Right lobe of liver (tissue), 6 donors: ENCODE results near the gene ISX. TPM values are rescaled to one million over a fixed set of nuclear protein-coding genes. Genes with fewer than 3 reads are reported as not detected.
"Not testable (repeated sequence)": the region's sequence is repeated elsewhere in the genome, so short reads cannot be mapped to it uniquely, and the experiment has no call there.

Experiments used
- ATAC-seq, 4 donors: fragments of 200-7000 bp; cut with Tn5 transposase; one replicate each; pipeline ENCODE4 v1.9.1; 2020; ENCODE audit warnings: mild to moderate bottlenecking in 4 of 4, moderate library complexity in 4 of 4
- DNase-seq, 3 donors: peaks; one replicate each; pipeline ENCODE4 v3.0.0-alpha.2; 2020
- H3K27ac ChIP-seq, 3 donors: fragments of 200-600 bp; one replicate each; pipeline ENCODE4 v1.8.0; 2022
- H3K27me3 ChIP-seq, 2 donors: fragments of 200-600 bp; one replicate each; pipeline ENCODE4 v1.8.0; 2022
- H3K36me3 ChIP-seq, 4 donors: fragments of 200-600 bp; sonication (generic) in 1 of 4; one replicate each; pipeline versions ENCODE4 v1.5.1 to v1.8.0; 2017 to 2022; ENCODE audit warnings: control low read depth in 1 of 4
- H3K4me1 ChIP-seq, 4 donors: fragments of 200-600 bp; sonication (generic) in 1 of 4; one replicate each; pipeline versions ENCODE4 v1.5.1 to v1.8.0; 2017 to 2022; ENCODE audit warnings: control low read depth in 1 of 4
- H3K4me3 ChIP-seq, 3 donors: fragments of 200-600 bp; one replicate each; pipeline ENCODE4 v1.8.0; 2022
- H3K9me3 ChIP-seq, 4 donors: fragments of 200-600 bp; sonication (generic) in 1 of 4; one replicate each; pipeline versions ENCODE4 v1.5.1 to v1.8.0; 2017 to 2022; ENCODE audit warnings: control low read depth in 1 of 4
- POLR2A ChIP-seq: fragments of 450-650 bp; IDR thresholded peaks from one replicate; pipeline ENCODE4 v1.6.1; 2017; ENCODE audit warnings: antibody characterized with exemption, mild to moderate bottlenecking
- WGBS: methylation state at CpG from one replicate; pipeline ENCODE4 v1.1.6; 2018; ENCODE audit warnings: low coverage, low lambda C conversion rate; ENCODE audit not compliant: insufficient coverage; ENCODE audit errors: missing lambda C conversion rate; 5-methylcytosine and 5-hydroxymethylcytosine counted together
- intact Hi-C, 2 donors: fragments of 100-400 bp; cut with DNase I; formaldehyde crosslinking; loops; one replicate each; pipeline versions ENCODE4 v1.11.2 to v1.14.1; 2022
- total RNA-seq, 6 experiments: library from RNA; depleted of rRNA in 2 of 6; stranded (reverse); fragments of >200 nt in 2 of 6; fragmentation: NEBNext Ultra II Directional in 3 of 6; extraction: Animal tissue kit (Norgen Biotek cat#: 25700) in 3 of 6; gene quantifications; one replicate each; pipeline versions ENCODE4 v1.1.0 to v1.2.4, GENCODE V29; 2016 to 2023
- TF ChIP-seq, protein P1 (sequence below), 4 donors: fragments of 200-600 bp in 3 of 4; fragments of 450-650 bp in 1 of 4; IDR thresholded peaks; one replicate each; pipeline versions ENCODE4 v1.5.1 to v1.8.0; 2016 to 2022; ENCODE audit warnings: antibody characterized with exemption in 4 of 4, mild to moderate bottlenecking in 2 of 4
- donor health status: DM: no; HTN: yes; CAD: no.
- donor health status: DM: no; HTN: no; CAD: no.
- donor health status: DM: no; HTN: no; CAD: no.
- donor health status: DM: no; HTN: yes; CAD: no.
- donor health status: DM: no; HTN: yes; CAD: no.

Gene ISX
- total RNA-seq, 6 experiments from 2014 or later = not detected

- no peak for ATAC-seq
- WGBS = 79% methylated on average over 12 of the region's 12 CpGs
- Histone ChIP-seq H3K27ac (no peak overlapping the region), H3K36me3 (no peaks in the 10 kb centered on the region), H3K27me3 (peaks cover 0 to 9% of the 10 kb centered on the region in 2 donors), H3K9me3 (no peaks in the 10 kb centered on the region), H3K4me3 (no peak overlapping the region), H3K4me1 (no peaks in the 10 kb centered on the region)
- intact Hi-C loops = no loop called here
- no peak for TF ChIP-seq POLR2A
- TF ChIP-seq, protein P1, sequence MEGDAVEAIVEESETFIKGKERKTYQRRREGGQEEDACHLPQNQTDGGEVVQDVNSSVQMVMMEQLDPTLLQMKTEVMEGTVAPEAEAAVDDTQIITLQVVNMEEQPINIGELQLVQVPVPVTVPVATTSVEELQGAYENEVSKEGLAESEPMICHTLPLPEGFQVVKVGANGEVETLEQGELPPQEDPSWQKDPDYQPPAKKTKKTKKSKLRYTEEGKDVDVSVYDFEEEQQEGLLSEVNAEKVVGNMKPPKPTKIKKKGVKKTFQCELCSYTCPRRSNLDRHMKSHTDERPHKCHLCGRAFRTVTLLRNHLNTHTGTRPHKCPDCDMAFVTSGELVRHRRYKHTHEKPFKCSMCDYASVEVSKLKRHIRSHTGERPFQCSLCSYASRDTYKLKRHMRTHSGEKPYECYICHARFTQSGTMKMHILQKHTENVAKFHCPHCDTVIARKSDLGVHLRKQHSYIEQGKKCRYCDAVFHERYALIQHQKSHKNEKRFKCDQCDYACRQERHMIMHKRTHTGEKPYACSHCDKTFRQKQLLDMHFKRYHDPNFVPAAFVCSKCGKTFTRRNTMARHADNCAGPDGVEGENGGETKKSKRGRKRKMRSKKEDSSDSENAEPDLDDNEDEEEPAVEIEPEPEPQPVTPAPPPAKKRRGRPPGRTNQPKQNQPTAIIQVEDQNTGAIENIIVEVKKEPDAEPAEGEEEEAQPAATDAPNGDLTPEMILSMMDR (IDR thresholded peaks at IDR 0.05) = no peak
- DNase-seq = no peak
These were observed 19.1 kb upstream of the ISX start for GRCh38 chr22:35046744-35047462.

GRCh38 chr22:35050038-35050437 lies 15.9 kb upstream of the ISX start:
- H3K9me3 ChIP-seq, H3K27ac ChIP-seq, ATAC-seq, DNase-seq, H3K36me3 ChIP-seq, H3K27me3 ChIP-seq, H3K4me1 ChIP-seq, intact Hi-C loops, H3K4me3 ChIP-seq: not testable (repeated sequence)
- WGBS = 80% methylated on average over 4 of the region's 4 CpGs

GRCh38 chr22:35051013-35051535 lies 14.9 kb upstream of the ISX start:
- 59% methylated on average over 6 of the region's 6 CpGs for WGBS
- Histone ChIP-seq H3K27ac (no peak overlapping the region), H3K27me3 (peaks cover 0 to 9% of the 10 kb centered on the region in 2 donors), H3K9me3 (no peaks in the 10 kb centered on the region), H3K36me3 (no peaks in the 10 kb centered on the region), H3K4me1 (no peaks in the 10 kb centered on the region), H3K4me3 (no peak overlapping the region)
- TF ChIP-seq, protein P1 (IDR thresholded peaks at IDR 0.05) = no peak
- TF ChIP-seq POLR2A = no peak
- DNase-seq (no peak), ATAC-seq (no peak)
- intact Hi-C loops = no loop called here

DNA sequence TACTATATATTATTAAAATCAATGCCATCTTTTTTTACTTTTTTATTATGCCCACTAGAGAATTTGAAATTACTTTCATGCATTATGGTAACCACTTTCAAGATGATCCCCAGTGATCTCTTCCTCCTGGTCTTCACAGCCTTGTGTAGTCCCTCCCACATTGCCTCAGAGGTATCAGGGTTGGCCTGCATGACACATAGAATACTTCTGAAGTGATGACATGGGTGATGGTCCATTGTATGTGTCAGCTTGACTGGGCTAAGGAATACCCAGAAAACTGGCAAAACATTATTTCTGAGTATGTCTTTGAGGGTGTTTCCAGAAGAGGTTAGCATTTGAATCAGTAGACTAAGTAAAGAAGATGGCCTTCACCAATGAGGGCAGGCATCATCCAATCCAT lies 14.2 kb upstream of the ISX start:
- DNase-seq (no peak), ATAC-seq (no peak)
- Histone ChIP-seq H3K4me1 (no peaks in the 10 kb centered on the region), H3K27me3 (peaks cover 0 to 6% of the 10 kb centered on the region in 2 donors), H3K9me3 (no peaks in the 10 kb centered on the region), H3K27ac (no peak overlapping the region), H3K4me3 (no peak overlapping the region), H3K36me3 (no peaks in the 10 kb centered on the region)
- intact Hi-C loops = no loop called here
- TF ChIP-seq, protein P1 (IDR thresholded peaks at IDR 0.05) = no peak
- no peak for TF ChIP-seq POLR2A

- H3K9me3 ChIP-seq = no peaks in the 10 kb centered on the region
- H3K36me3 ChIP-seq = no peaks in the 10 kb centered on the region
- no peaks in the 10 kb centered on the region for H3K4me1 ChIP-seq
- no peak for DNase-seq
- no peak overlapping the region for H3K4me3 ChIP-seq
- no peak overlapping the region for H3K27ac ChIP-seq
- no peak for ATAC-seq
- TF ChIP-seq, protein P1 (IDR thresholded peaks at IDR 0.05) = no peak
- no peak for TF ChIP-seq POLR2A
- WGBS = 61% methylated on average over 8 of the region's 8 CpGs
- no peaks in the 10 kb centered on the region for H3K27me3 ChIP-seq
- intact Hi-C loops = no loop called here
These were observed 12.7 kb upstream of the ISX start for GRCh38 chr22:35053060-35053835.
